Embryonic facial prominence (tissue), 1 donor: ENCODE data around the gene POLDIP3.
A peak's percentile ranks its signal among the peaks of the same experiment; 100 is the strongest.
"Not testable (repeated sequence)": the region's sequence is repeated elsewhere in the genome, so short reads cannot be mapped to it uniquely, and the experiment has no call there.

Experiments
- DNase-seq: peaks from one replicate; pipeline ENCODE4 v3.0.0-alpha.2; 2016; ENCODE audit errors: extremely low spot score

The POLDIP3 gene

DNA sequence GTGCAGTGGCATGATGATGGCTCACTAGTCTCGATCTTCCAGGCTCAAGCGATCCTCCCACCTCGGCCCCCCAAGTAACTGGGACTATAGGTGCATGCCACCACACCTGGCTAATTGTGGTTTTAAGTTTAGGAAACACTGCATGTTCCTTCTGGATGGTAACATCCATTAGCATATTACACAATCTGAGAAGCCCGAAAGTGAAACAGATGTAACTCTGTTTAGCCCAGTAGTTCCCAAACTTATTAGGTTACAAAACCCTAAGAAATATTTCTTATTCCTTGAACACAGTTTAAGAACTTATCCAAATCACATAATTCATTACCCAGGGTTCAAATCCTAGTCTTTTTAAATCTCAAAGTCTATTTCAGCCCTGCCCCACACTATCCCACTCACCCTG, 28.3 kb downstream of the POLDIP3 start:
- no peak for DNase-seq

GRCh38 chr22:42585096-42585495, 29.6 kb downstream of the POLDIP3 start:
- no peak for DNase-seq

GRCh38 chr22:42584364-42584940, 30.2 kb downstream of the POLDIP3 start:
- no peak for DNase-seq

- no peak for DNase-seq
These were observed 31.7 kb downstream of the POLDIP3 start for GRCh38 chr22:42582987-42583386.

GRCh38 chr22:42581762-42582716, 32.6 kb downstream of the POLDIP3 start:
- peak; percentile 22 for DNase-seq

DNA sequence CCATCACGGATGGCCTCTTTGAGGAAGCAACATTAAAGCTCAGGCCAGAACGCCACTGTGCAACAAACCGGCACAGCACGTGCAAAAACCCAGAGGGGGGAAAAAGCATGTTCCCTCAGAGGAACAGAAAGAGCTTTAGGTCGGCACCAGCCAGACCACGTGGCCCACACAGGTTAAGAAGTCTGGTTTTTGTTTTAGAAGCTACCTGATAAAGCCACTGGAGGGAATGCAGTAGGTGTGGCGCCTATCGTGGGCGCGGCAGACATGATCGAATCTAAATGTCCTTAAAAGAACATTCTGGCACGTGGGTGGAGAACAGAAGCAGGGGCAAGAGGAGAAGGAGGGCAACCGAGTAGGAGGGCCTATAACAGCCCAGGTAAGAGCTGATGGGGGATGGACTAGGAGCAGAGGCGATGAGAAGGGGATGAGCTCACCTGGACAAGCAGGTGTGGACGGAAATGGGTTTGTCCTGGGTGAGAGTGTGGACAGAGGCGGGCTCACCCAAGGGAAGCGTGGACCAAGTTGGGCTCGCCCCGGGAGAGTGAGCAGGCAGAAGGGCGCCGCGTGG, 33.4 kb downstream of the POLDIP3 start:
- not testable (repeated sequence) for DNase-seq

DNA sequence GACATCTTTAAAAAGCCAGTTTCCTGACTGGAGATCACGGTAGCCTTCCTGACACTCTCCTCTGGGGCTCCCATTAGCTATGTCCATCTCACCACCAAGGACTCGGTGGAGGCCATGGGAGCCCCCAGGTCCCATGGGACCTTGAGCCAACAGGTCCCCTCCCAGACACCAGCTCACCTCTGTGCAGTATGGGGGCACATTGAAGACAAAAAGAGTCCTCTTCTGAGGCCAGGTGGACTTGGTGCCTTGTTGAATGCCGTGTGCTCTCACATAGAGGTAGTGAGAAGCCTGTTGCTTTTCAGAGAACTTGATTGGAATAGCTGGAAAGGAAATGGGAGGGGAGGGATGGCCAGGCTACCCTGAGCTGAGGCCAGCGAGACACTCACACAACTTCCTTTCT, 34.6 kb downstream of the POLDIP3 start:
- DNase-seq: not testable (repeated sequence)

- no peak for DNase-seq
These were observed 37.0 kb downstream of the POLDIP3 start for GRCh38 chr22:42577623-42578240.

DNA sequence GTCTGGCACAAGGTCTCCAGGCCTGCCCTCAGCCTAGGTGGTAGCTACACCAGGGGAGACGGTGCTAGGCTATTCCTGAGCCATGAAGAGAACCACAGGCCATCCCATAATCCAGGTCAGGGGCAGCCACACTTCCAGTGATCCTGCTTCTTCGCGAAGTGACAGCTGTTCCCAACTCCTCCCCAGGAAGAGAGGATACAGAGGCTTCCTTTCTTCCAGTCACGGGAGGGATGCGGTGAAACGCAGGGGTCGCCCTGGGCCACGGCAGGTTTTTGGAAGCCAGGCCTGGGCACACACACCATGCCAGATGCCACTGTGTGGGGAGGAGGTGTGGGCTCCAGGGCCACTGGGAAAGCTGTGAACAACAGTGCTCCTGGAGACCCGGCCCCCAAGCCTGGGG, 37.5 kb downstream of the POLDIP3 start:
- not testable (repeated sequence) for DNase-seq

- not testable (repeated sequence) for DNase-seq
These were observed 38.6 kb downstream of the POLDIP3 start for GRCh38 chr22:42575996-42576574.

- not testable (repeated sequence) for DNase-seq
These were observed 40.2 kb downstream of the POLDIP3 start for GRCh38 chr22:42574468-42574867.

DNA sequence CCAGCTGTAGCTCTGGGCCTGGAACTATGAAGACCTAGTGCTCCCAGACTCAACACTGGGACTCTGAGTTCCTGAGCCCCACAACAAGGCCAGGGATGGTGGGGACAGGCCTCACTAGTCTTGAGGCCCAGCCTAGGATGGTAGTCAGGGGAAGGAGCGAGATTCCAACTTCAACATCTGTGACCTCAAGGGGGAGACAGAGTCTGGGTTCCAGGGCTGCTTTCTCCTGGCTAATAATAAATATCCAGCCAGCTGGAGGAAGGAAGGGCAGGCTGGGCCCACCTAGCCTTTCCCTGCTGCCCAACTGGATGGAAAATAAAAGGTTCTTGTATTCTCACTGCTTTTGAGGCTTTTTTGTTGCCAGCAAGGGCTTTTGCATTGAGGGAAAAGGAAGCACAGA, 40.6 kb downstream of the POLDIP3 start:
- not testable (repeated sequence) for DNase-seq

DNA sequence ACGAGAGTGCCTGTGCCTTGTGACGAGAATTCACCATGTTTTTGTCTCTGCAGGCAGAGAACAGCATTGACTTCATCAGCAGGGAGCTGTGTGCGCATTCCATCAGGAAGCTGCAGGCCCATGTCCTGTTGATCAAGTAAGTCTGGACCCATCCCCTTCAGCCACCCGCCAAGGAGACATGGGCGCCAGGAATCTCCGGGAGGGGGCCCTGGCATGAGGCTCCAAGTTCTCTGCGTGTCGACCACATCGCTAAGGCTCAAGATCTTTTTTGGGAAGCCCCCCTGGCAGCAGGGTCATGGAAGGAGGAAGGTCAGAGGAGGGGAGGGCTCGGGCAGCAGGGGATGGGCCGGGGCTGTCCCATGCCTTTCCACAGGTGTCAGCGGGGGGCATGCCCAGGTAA, 43.6 kb downstream of the POLDIP3 start:
- not testable (repeated sequence) for DNase-seq

- not testable (repeated sequence) for DNase-seq
These were observed 44.1 kb downstream of the POLDIP3 start for GRCh38 chr22:42570580-42570979.

- not testable (repeated sequence) for DNase-seq
These were observed 46.7 kb downstream of the POLDIP3 start for GRCh38 chr22:42567950-42568349.

GRCh38 chr22:42565956-42566355, 48.7 kb downstream of the POLDIP3 start:
- no peak for DNase-seq

DNA sequence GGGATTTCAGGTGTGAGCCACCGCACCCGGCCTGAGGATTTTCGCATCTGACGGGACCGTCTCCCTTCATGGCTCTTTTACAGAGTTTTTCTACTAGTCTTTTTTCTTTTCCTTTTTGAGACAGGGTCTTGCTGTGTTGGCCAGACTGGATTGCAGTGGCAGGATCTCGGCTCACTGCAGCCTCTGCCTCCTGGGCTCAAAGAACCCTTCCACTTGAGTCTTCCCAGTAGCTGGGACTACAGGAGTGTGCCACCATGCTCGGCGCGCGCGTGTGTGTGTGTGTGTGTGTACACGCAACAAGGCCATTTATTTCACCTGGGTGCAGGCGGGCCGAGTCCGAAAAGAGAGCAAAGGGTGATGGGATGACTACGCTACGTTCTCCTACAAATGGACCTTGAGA, 50.0 kb downstream of the POLDIP3 start:
- DNase-seq: no peak

DNA sequence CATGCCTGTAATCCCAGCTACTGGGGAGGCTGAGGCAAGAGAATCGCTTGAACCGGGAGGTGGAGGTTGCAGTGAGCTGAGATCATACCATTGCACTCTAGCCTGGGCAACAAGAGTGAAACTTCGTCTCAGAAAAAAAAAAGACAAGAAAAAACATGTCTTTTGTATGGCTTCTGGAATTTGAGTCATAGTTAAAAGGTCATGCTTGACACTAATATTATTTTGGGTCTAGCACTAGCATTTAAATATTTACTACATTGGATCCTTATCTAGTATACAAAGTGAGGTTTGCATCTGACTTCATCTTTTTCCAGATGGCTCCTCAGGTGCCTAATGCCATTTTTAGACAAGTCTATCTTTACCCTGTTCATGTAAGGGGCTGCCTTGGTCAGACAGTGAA, 50.7 kb downstream of the POLDIP3 start:
- not testable (repeated sequence) for DNase-seq

- DNase-seq: no peak
These were observed 52.0 kb downstream of the POLDIP3 start for GRCh38 chr22:42562684-42563083.

DNA sequence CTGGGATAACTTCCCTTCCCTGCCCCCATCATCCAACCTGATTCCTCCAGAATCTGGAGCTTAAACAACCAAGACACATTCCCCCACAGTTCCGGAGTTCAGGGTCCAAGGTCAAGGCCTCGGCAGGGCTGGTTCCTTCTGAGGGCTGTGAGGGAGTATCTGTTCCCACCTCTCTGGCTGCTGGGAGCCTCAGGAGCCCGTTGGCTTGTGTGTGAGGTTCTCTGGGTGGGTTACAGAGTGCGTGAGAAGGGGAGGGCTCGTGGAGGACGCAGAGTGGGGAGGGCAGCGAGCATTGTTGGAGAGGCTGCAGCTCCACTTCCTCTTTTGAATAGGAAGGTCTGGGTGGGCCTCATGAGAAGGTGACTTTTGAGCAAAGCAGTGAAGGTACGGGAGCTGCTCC, 52.4 kb downstream of the POLDIP3 start:
- DNase-seq: no peak

DNA sequence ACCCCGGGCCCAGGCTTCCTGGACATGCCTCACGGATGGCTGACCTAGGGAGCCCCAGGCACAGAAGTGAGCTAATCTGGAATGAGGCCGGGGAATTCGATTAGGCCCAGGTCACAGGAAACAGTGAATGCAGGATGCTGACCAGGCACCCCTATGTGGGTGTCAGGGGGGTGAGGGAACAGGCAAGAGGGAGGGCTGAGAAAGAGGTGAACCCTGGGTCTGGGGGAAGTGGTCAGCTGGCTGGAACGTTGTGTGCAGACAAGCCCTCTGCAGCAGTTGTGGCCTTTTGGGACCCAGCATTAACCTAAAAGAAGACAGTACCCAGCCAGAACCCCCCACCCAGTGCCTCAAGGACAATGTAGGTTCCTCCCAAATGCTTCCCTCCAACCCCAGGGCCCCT, 52.8 kb downstream of the POLDIP3 start:
- no peak for DNase-seq

- DNase-seq: no peak
These were observed 53.9 kb downstream of the POLDIP3 start for GRCh38 chr22:42560781-42561180.
